HCT116 (cell line): ENCODE measurements around the gene YTHDF1.
"Not testable (repeated sequence)": the region's sequence is repeated elsewhere in the genome, so short reads cannot be mapped to it uniquely, and the experiment has no call there.

Source experiments
- EZH2 ChIP-seq: fragments of 200-600 bp; sonication (generic); IDR thresholded peaks from 2 replicates; pipeline ENCODE4 v1.6.1; 2017; ENCODE audit warnings: antibody characterized with exemption, mixed run types
- JUND ChIP-seq: IDR thresholded peaks from 2 replicates; pipeline ENCODE4 v1.6.1; 2012
- POLR2A ChIP-seq: IDR thresholded peaks from 2 replicates; pipeline ENCODE4 v1.7.0; 2011; ENCODE audit warnings: borderline replicate concordance; ENCODE audit not compliant: insufficient read depth, insufficient read length; ENCODE audit errors: extremely low read depth
- POLR2AphosphoS5 ChIP-seq: IDR thresholded peaks from 2 replicates; pipeline ENCODE4 v1.6.1; 2011; ENCODE audit warnings: mild to moderate bottlenecking, low read depth, low read length, moderate library complexity
- TF ChIP-seq, protein P1 (sequence below), 3 experiments: fragments of 200-600 bp in 1 of 3; sonication (generic) in 1 of 3; IDR thresholded peaks in 2 of 3; conservative IDR thresholded peaks in 1 of 3; 2 replicates each; pipeline ENCODE4 v1.5.1; 2012 to 2017; ENCODE audit warnings: low read depth in 2 of 3, low read length in 2 of 3, antibody characterized with exemption in 1 of 3, borderline replicate concordance in 1 of 3, control low read depth in 1 of 3, mild to moderate bottlenecking in 1 of 3, mixed read lengths in 1 of 3, mixed run types in 1 of 3, moderate library complexity in 1 of 3; ENCODE audit not compliant: insufficient read depth in 1 of 3
- TF ChIP-seq, protein P2 (sequence below): IDR thresholded peaks from 2 replicates; pipeline ENCODE4 v1.6.1; 2012
- TF ChIP-seq, protein P3 (sequence below): IDR thresholded peaks from 2 replicates; pipeline ENCODE4 v1.6.1; 2012

DNA sequence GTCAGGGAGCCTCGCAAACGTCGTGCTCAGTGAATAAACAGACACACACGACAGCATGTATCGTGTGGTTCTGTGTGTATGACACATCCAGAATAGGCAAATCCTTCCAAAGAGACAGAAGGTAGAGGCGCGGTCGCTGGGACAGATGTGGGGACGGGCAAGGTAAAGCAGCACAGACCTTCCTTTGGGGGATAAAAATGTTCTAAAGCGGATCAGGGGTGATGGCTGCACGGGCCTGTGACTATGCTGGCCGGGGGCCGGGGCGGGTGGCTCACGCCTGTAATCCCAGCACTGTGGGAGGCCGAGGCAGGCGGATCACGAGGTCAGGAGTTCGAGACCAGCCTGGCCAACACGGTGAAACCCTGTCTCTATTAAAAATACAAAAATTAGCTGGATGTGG, 56.7 kb downstream of the YTHDF1 start:
- TF ChIP-seq, protein P1, sequence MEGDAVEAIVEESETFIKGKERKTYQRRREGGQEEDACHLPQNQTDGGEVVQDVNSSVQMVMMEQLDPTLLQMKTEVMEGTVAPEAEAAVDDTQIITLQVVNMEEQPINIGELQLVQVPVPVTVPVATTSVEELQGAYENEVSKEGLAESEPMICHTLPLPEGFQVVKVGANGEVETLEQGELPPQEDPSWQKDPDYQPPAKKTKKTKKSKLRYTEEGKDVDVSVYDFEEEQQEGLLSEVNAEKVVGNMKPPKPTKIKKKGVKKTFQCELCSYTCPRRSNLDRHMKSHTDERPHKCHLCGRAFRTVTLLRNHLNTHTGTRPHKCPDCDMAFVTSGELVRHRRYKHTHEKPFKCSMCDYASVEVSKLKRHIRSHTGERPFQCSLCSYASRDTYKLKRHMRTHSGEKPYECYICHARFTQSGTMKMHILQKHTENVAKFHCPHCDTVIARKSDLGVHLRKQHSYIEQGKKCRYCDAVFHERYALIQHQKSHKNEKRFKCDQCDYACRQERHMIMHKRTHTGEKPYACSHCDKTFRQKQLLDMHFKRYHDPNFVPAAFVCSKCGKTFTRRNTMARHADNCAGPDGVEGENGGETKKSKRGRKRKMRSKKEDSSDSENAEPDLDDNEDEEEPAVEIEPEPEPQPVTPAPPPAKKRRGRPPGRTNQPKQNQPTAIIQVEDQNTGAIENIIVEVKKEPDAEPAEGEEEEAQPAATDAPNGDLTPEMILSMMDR (IDR thresholded peaks at IDR 0.05 in 2 of 3, conservative IDR thresholded peaks at IDR 0.05 in 1 of 3; ENCODE audit: borderline replicate concordance in 1 of 3, insufficient read depth in 1 of 3, low read depth in 2 of 3, low read length in 2 of 3), result not testable (repeated sequence)
- TF ChIP-seq, protein P2, sequence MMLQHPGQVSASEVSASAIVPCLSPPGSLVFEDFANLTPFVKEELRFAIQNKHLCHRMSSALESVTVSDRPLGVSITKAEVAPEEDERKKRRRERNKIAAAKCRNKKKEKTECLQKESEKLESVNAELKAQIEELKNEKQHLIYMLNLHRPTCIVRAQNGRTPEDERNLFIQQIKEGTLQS, result not testable (repeated sequence)
- TF ChIP-seq POLR2A, JUND, EZH2, POLR2AphosphoS5: not testable (repeated sequence)
- TF ChIP-seq, protein P3, sequence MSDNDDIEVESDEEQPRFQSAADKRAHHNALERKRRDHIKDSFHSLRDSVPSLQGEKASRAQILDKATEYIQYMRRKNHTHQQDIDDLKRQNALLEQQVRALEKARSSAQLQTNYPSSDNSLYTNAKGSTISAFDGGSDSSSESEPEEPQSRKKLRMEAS, result not testable (repeated sequence)
